ENCODE measurements around the gene CATSPERB. TPM values are rescaled to one million over a fixed set of nuclear protein-coding genes. Genes with fewer than 3 reads are reported as not detected.

CATSPERB gene
- total and polyA plus RNA-seq, 2 donors from 2014 or later: 0.17 to 2.1 TPM

- Histone ChIP-seq H3K27ac (ENCODE audit: low read depth in 2 of 2, low read length in 2 of 2) (no peak overlapping the region), H3K9me3 (ENCODE audit: control insufficient read depth in 2 of 3, insufficient read depth in 1 of 3, low read length in 3 of 3) (peaks cover 0 to 6% (median 0%) of the 10 kb centered on the region in 3 donors), H3K4me3 (ENCODE audit: low read length in 3 of 3) (no peak overlapping the region), H3K4me1 (ENCODE audit: control insufficient read depth in 2 of 3, insufficient read depth in 2 of 3, low read depth in 1 of 3, low read length in 3 of 3) (no peaks in the 10 kb centered on the region), H3K36me3 (ENCODE audit: control insufficient read depth in 2 of 3, insufficient read depth in 3 of 3, low read length in 3 of 3) (no peaks in the 10 kb centered on the region), H3K9ac (ENCODE audit: low read length in 3 of 3) (no peak overlapping the region), H3K27me3 (ENCODE audit: control insufficient read depth, insufficient read depth, low read length) (no peaks in the 10 kb centered on the region)
- DNase-seq (no peak), FAIRE-seq (no peak)
- no peak for TF ChIP-seq CTCF (IDR thresholded peaks at IDR 0.05; ENCODE audit: borderline replicate concordance, extremely low read depth, insufficient read depth)
- intact Hi-C loops (cut with DNase I): no loop called here
Observed at GRCh38 chr14:91586410-91586809, 145.5 kb downstream of the CATSPERB start.

GRCh38 chr14:91585856-91586255 lies 146.0 kb downstream of the CATSPERB start:
- FAIRE-seq (no peak), DNase-seq (no peak)
- Histone ChIP-seq H3K27me3 (ENCODE audit: control insufficient read depth, insufficient read depth, low read length) (no peaks in the 10 kb centered on the region), H3K9ac (ENCODE audit: low read length in 3 of 3) (no peak overlapping the region), H3K27ac (ENCODE audit: low read depth in 2 of 2, low read length in 2 of 2) (no peak overlapping the region), H3K36me3 (ENCODE audit: control insufficient read depth in 2 of 3, insufficient read depth in 3 of 3, low read length in 3 of 3) (no peaks in the 10 kb centered on the region), H3K4me1 (ENCODE audit: control insufficient read depth in 2 of 3, insufficient read depth in 2 of 3, low read depth in 1 of 3, low read length in 3 of 3) (no peaks in the 10 kb centered on the region), H3K9me3 (ENCODE audit: control insufficient read depth in 2 of 3, insufficient read depth in 1 of 3, low read length in 3 of 3) (peaks cover 0 to 6% (median 0%) of the 10 kb centered on the region in 3 donors), H3K4me3 (ENCODE audit: low read length in 3 of 3) (no peak overlapping the region)
- intact Hi-C loops (cut with DNase I): no loop called here
- no peak for TF ChIP-seq CTCF (IDR thresholded peaks at IDR 0.05; ENCODE audit: borderline replicate concordance, extremely low read depth, insufficient read depth)

- no peak for TF ChIP-seq CTCF (IDR thresholded peaks at IDR 0.05; ENCODE audit: borderline replicate concordance, extremely low read depth, insufficient read depth)
- H3K9me3 ChIP-seq (ENCODE audit: control insufficient read depth in 2 of 3, insufficient read depth in 1 of 3, low read length in 3 of 3): peaks cover 0 to 6% (median 0%) of the 10 kb centered on the region in 3 donors
- no peaks in the 10 kb centered on the region for H3K4me1 ChIP-seq (ENCODE audit: control insufficient read depth in 2 of 3, insufficient read depth in 2 of 3, low read depth in 1 of 3, low read length in 3 of 3)
- H3K36me3 ChIP-seq (ENCODE audit: control insufficient read depth in 2 of 3, insufficient read depth in 3 of 3, low read length in 3 of 3): no peaks in the 10 kb centered on the region
- no peak overlapping the region for H3K27ac ChIP-seq (ENCODE audit: low read depth in 2 of 2, low read length in 2 of 2)
- H3K27me3 ChIP-seq (ENCODE audit: control insufficient read depth, insufficient read depth, low read length): no peaks in the 10 kb centered on the region
- H3K9ac ChIP-seq (ENCODE audit: low read length in 3 of 3): no peak overlapping the region
- H3K4me3 ChIP-seq (ENCODE audit: low read length in 3 of 3): no peak overlapping the region
- intact Hi-C loops (cut with DNase I): no loop called here
- no peak for FAIRE-seq
- no peak for DNase-seq
Observed at GRCh38 chr14:91582761-91583160, 149.1 kb downstream of the CATSPERB start.
